Measurements from ENCODE around the gene PTPRT. TPM values are rescaled to one million over a fixed set of nuclear protein-coding genes. Genes with fewer than 3 reads are reported as not detected.

PTPRT gene
- total RNA-seq, 4 donors from 2014 or later = 0.57 to 2.0 (median 0.83) TPM

- no peak for TF ChIP-seq CTCF (IDR thresholded peaks at IDR 0.05; ENCODE audit: low read depth)
Measured at GRCh38 chr20:42130810-42131596, 1058.7 kb downstream of the PTPRT start.

- no peak for TF ChIP-seq CTCF (IDR thresholded peaks at IDR 0.05; ENCODE audit: low read depth)
Measured at GRCh38 chr20:42125426-42125825, 1064.3 kb downstream of the PTPRT start.

- TF ChIP-seq CTCF (IDR thresholded peaks at IDR 0.05; ENCODE audit: low read depth) = no peak
Measured at GRCh38 chr20:42123981-42124473, 1065.7 kb downstream of the PTPRT start.

GRCh38 chr20:42118409-42119125, 1071.1 kb downstream of the PTPRT start:
- TF ChIP-seq CTCF (IDR thresholded peaks at IDR 0.05; ENCODE audit: low read depth) = no peak

GRCh38 chr20:42118001-42118400, 1071.7 kb downstream of the PTPRT start:
- no peak for TF ChIP-seq CTCF (IDR thresholded peaks at IDR 0.05; ENCODE audit: low read depth)

GRCh38 chr20:42113236-42113635, 1076.5 kb downstream of the PTPRT start:
- TF ChIP-seq CTCF (IDR thresholded peaks at IDR 0.05; ENCODE audit: low read depth) = no peak

- TF ChIP-seq CTCF (IDR thresholded peaks at IDR 0.05; ENCODE audit: low read depth) = no peak
Measured at GRCh38 chr20:42112161-42112560, 1077.5 kb downstream of the PTPRT start.
